ENCODE measurements around the gene ARHGAP36.

Gene ARHGAP36

GRCh38 chrX:131067846-131068745, 9.9 kb downstream of the ARHGAP36 start:
- DNase-seq (ENCODE audit: insufficient read length, low spot score) (no peak), FAIRE-seq (peak; percentile 23)
- TF ChIP-seq POU2F2 (IDR thresholded peaks at IDR 0.05; ENCODE audit: low read depth, low read length) (no peak), PAX5 (IDR thresholded peaks at IDR 0.05; ENCODE audit: insufficient read depth, low read length, severe bottlenecking) (no peak)

GRCh38 chrX:131068945-131069719, 11.0 kb downstream of the ARHGAP36 start:
- FAIRE-seq (no peak), DNase-seq (ENCODE audit: insufficient read length, low spot score) (peak; percentile 20)
- TF ChIP-seq POLR2AphosphoS5 (IDR thresholded peaks at IDR 0.05; ENCODE audit: low read depth, low read length) (no peak), POU2F2 (IDR thresholded peaks at IDR 0.05; ENCODE audit: low read depth, low read length) (no peak)

- TF ChIP-seq POU2F2 (IDR thresholded peaks at IDR 0.05; ENCODE audit: low read depth, low read length) (no peak), POLR2A (IDR thresholded peaks at IDR 0.05; ENCODE audit: low read depth, low read length) (no peak), SPI1 (IDR thresholded peaks at IDR 0.05; ENCODE audit: low read depth, low read length) (no peak), TAF1 (IDR thresholded peaks at IDR 0.05; ENCODE audit: low read depth, low read length) (no peak), POLR2AphosphoS5 (IDR thresholded peaks at IDR 0.05; ENCODE audit: low read depth, low read length) (no peak), PAX5 (IDR thresholded peaks at IDR 0.05; ENCODE audit: insufficient read depth, low read length, severe bottlenecking) (no peak)
Observed at GRCh38 chrX:131072871-131073571, 14.9 kb downstream of the ARHGAP36 start.

GRCh38 chrX:131073607-131074006, 15.5 kb downstream of the ARHGAP36 start:
- FAIRE-seq (no peak), DNase-seq (ENCODE audit: insufficient read length, low spot score) (no peak)
- TF ChIP-seq TAF1 (IDR thresholded peaks at IDR 0.05; ENCODE audit: low read depth, low read length) (no peak), POLR2AphosphoS5 (IDR thresholded peaks at IDR 0.05; ENCODE audit: low read depth, low read length) (no peak), POLR2A (IDR thresholded peaks at IDR 0.05; ENCODE audit: low read depth, low read length) (no peak), PAX5 (IDR thresholded peaks at IDR 0.05; ENCODE audit: insufficient read depth, low read length, severe bottlenecking) (no peak), POU2F2 (IDR thresholded peaks at IDR 0.05; ENCODE audit: low read depth, low read length) (no peak), SPI1 (IDR thresholded peaks at IDR 0.05; ENCODE audit: low read depth, low read length) (no peak)

More at GRCh38 chrX:131072871-131073571, 14.9 kb downstream of the ARHGAP36 start:
- peak; percentile 33 for FAIRE-seq
- DNase-seq (ENCODE audit: insufficient read length, low spot score), result no peak

- no peak for FAIRE-seq
- DNase-seq (ENCODE audit: insufficient read length, low spot score), result no peak
- TF ChIP-seq POLR2AphosphoS5 (IDR thresholded peaks at IDR 0.05; ENCODE audit: low read depth, low read length) (no peak), PAX5 (IDR thresholded peaks at IDR 0.05; ENCODE audit: insufficient read depth, low read length, severe bottlenecking) (no peak), SPI1 (IDR thresholded peaks at IDR 0.05; ENCODE audit: low read depth, low read length) (no peak), TAF1 (IDR thresholded peaks at IDR 0.05; ENCODE audit: low read depth, low read length) (no peak), POLR2A (IDR thresholded peaks at IDR 0.05; ENCODE audit: low read depth, low read length) (no peak), POU2F2 (IDR thresholded peaks at IDR 0.05; ENCODE audit: low read depth, low read length) (no peak)
Observed at GRCh38 chrX:131081772-131082740, 23.9 kb downstream of the ARHGAP36 start.

- no peak for FAIRE-seq
Observed at GRCh38 chrX:131083510-131084142, 25.5 kb downstream of the ARHGAP36 start.

GRCh38 chrX:131084145-131084544, 26.0 kb downstream of the ARHGAP36 start:
- no peak for DNase-seq (ENCODE audit: insufficient read length, low spot score)
- no peak for TF ChIP-seq POLR2A (IDR thresholded peaks at IDR 0.05; ENCODE audit: low read depth, low read length)
- TF ChIP-seq SPI1 (IDR thresholded peaks at IDR 0.05; ENCODE audit: low read depth, low read length), result no peak
- no peak for TF ChIP-seq PAX5 (IDR thresholded peaks at IDR 0.05; ENCODE audit: insufficient read depth, low read length, severe bottlenecking)
- TF ChIP-seq POLR2AphosphoS5 (IDR thresholded peaks at IDR 0.05; ENCODE audit: low read depth, low read length), result no peak
- TF ChIP-seq POU2F2 (IDR thresholded peaks at IDR 0.05; ENCODE audit: low read depth, low read length), result no peak
- TF ChIP-seq TAF1 (IDR thresholded peaks at IDR 0.05; ENCODE audit: low read depth, low read length), result no peak
- no peak for FAIRE-seq

More at GRCh38 chrX:131083510-131084142, 25.5 kb downstream of the ARHGAP36 start:
- DNase-seq (ENCODE audit: insufficient read length, low spot score), result no peak
- TF ChIP-seq PAX5 (IDR thresholded peaks at IDR 0.05; ENCODE audit: insufficient read depth, low read length, severe bottlenecking), result no peak
- no peak for TF ChIP-seq SPI1 (IDR thresholded peaks at IDR 0.05; ENCODE audit: low read depth, low read length)
- TF ChIP-seq TAF1 (IDR thresholded peaks at IDR 0.05; ENCODE audit: low read depth, low read length), result no peak

GRCh38 chrX:131136776-131137175, 78.6 kb downstream of the ARHGAP36 start:
- FAIRE-seq, result no peak
- no peak for DNase-seq (ENCODE audit: insufficient read length, low spot score)
- TF ChIP-seq POLR2A (IDR thresholded peaks at IDR 0.05; ENCODE audit: low read depth, low read length) (no peak), POLR2AphosphoS5 (IDR thresholded peaks at IDR 0.05; ENCODE audit: low read depth, low read length) (no peak), SPI1 (IDR thresholded peaks at IDR 0.05; ENCODE audit: low read depth, low read length) (no peak), TAF1 (IDR thresholded peaks at IDR 0.05; ENCODE audit: low read depth, low read length) (no peak), POU2F2 (IDR thresholded peaks at IDR 0.05; ENCODE audit: low read depth, low read length) (no peak), PAX5 (IDR thresholded peaks at IDR 0.05; ENCODE audit: insufficient read depth, low read length, severe bottlenecking) (no peak)

Data from GM12891 (cell line).